ENCODE results near the gene PTPRR.
"Not testable (repeated sequence)": the region's sequence is repeated elsewhere in the genome, so short reads cannot be mapped to it uniquely, and the experiment has no call there.

Gene PTPRR

DNA sequence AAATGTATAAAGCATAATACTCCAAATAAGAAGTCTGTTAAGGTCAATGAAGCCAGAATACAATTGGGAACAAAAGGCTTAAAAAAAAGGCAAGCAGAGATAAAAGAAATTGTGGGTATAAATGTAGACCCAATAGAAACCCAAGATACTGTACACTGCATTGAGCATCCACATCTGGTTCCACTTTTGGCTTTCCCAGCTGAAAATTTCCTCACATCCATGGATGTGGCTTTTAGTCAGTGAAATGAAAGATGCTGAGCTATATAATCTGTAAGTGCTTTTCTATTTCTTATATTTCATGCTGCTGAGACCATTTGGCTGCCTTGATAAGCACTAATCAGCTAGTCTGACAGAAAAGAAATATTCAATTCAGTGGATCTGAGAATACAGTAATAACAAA lies 83.5 kb downstream of the PTPRR start:
- DNase-seq = no peak

DNA sequence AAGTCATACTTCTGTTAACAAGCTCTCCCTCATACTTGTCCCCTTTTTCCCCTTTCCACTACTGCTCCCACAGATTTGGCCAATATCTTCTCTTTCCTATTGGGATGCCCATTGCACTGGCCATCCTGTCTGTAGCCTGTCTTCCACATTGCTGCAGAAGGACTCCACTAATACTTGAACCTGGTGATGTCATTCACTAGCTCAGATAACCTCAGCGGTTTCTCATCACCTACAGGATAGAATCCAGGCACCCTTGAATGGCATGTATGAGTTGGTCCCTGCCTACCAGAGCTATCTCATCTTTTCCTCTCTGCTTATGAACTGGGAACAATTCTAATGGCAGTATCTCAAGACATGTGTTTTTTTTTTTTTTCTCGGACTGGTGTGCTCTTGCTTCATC lies 84.6 kb downstream of the PTPRR start:
- DNase-seq = no peak

DNA sequence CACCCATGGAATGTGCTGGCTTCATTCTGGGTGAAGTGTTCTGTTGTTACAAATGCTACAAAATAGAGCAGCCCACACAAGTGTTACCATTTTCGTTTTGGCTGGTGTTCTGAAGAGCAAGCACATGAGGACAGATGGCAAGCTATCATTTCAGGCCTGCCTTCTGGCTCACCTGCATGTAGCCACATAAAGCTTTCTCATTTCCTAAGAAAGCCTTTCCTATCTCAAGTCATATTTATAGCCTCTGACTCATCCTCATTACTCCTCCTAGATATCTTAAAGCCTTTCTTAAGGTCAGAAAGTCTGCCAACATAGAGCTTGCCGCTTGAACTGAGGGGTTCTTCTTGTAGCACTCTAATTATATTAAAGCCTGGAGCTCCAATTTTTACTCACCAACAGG lies 89.0 kb downstream of the PTPRR start:
- no peak for DNase-seq

DNA sequence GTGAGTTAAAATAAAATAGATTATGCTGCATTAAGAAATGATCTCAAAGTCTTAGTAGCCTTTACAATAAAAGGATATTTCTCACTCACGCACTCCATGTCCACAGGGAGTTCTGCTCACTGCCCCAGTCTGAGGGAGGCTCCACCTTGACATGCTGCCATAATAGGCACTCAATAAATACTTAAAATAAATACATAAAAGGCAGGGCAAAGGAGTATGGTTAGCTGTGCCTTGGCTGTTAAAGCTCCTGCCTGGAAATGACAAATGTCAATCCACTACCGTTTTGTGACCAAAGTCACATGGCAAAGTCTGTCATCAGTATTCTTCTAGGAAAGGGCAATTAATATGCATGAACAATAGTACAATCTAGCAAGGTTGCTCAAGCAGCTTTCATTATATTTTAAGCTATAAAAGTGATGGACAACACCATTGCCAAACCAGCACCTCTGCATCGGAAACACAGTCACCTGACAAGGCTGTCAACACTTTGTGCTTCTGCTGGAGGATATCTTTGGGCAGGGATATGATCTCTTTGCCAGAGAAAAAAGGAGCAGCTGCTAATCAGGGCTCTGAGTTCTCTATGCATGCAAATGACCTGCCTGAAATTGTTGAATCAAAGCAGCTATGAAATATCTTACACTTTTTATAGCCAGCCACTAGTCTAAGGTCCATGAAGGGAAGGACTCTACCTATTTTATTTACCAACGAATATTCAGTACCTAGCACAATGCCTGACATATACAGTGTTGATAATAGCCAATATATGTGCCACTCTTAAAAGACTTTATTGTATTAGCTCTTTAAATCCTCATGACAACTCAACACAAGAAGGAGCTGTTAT lies 90.1 kb downstream of the PTPRR start:
- no peak for DNase-seq

DNA sequence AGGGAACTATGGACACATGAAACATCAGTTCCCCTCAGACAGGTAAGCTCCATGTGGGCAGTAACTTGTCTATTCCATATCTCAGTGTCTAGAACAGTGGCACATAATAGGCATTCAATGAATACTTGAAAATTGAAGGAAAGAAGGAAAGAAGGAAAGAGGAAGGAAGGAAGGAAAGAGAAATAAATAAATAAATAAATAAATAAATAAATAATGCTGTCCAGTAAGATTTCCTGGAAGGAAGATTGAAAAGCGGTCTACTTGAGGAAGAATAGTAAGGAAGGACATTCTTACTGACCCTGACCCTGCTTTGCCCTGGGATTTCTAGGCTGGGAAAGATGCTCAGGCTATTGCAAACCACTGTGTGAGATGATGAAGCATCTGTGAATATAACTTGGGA lies 91.5 kb downstream of the PTPRR start:
- no peak for DNase-seq

DNA sequence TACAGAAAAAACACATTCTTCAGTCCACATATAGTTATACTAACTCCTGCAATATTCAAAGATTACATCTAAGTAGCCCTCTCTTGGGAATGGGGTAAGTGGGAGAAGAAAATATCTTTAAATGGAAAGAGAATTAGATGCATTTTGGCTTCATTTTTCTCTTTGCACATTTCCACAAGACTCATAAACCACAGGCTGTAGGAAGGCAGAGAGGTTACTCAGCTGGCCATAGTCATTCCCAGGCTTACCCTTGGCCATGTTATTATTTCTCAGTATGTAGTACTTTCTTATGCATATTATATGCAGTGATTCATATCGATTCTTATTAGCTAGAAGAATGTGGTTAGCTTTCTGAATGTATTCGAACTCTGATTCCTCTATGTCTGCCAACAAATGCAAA lies 92.2 kb downstream of the PTPRR start:
- DNase-seq = no peak

DNA sequence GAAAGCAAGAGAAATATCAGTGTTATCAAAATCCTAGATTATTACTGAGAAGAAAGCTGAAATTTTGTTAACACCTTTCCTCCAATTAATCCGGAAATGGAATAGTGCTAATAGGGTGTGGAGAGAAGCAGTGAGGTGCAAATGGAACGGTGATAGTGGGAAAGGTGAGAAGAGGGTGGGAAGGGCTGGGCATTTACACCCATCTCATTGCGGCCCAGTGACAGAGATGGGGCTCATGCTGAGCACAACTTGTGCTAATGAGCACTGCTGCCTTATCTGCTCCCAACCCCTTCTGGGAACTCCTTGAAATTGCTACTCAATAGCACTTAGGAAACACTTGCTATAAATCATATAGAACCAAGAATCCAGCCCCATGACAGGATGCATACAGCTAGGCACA lies 94.4 kb downstream of the PTPRR start:
- no peak for DNase-seq

DNA sequence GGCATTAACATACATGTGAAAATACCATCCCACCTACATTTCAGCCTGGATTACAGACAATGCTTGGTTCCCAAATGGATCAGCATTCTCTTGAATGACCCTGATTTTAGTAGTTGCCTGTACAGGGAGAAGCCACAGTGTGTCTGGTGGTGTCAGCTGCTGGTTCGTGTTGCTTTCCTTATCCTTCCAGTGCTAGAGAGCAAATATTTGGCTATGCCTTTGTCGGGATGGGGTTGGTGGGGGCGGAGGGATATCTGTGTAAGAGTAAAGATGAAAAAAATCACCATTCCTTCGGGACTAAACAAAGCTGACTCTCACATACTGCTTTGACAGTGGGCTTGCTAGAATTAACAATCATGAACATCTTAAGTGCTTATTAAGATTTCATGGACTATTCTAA lies 96.0 kb downstream of the PTPRR start:
- DNase-seq = no peak

DNA sequence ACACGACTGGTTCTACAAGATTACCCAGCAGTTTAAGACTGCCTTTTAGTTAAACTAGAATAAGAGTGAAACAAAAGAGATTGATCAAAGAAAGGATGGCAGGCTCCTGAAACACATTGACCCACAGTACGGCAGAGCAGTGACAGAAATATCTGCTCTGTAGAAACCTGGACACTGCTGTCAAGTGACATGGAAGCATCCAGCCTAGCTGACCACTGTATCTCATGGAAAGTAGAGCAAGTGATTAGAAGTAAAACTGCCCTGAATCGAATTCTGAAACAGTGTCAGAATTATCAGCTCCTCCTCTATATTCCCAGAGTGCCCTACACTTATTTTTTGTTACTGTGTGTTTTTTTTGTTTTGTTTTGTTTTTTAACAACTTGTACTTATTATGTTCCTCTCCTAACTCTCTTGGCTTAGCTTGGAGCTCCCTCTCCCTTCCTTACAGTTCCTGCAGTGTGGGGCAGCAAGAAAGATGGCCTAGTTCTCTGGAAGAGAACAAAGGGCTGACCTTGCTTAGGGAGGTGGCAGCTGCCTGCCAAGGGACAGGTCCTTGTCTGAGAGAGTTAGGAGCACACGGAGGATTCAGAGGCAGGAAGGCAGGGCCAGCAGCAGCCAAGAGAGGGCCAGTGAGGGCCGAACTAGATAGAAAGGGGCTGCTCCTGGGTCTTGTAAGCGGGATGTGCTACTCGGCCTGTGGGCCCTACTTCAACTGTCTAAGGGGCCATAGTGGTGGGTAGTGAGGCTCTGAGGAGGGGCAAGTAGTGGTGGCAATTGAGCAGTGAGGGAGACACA lies 97.2 kb downstream of the PTPRR start:
- DNase-seq = no peak

DNA sequence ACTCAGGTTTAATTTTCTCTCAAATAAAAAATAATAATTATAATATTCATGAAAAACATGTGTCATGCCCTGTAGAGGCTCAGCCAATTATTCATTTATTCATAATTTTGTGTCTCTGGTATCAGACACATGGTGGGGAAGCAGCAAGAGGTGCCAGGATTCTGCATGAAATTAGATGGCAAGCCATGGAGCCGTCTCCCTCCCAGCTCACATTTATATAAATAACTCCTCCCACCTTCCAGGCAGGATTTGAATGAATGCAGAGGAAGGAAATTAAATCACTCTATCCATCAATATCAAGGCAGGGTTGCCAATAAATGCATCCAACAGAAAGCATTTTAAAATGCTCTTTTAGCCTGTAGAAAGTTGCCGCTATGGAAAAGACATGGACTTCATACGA lies 98.1 kb downstream of the PTPRR start:
- DNase-seq = no peak

DNA sequence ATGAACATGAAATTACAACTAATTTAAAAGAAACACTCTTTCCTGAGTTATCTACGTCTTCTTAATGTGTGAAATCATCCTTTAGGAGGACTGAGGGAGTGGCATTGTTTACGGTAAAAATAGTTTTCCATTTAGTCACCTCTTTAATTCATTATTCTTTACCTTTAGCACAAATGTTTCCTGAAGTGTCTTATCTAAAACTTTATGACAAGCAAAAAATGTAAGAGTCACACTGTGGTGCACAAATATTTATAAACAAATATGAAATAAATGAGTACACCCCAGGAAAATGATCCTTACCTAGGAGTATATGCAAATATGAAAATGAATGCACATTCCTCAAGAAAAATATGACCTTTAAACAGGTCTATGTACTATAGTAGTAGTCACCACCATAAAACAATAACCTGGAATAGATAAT lies 104.6 kb downstream of the PTPRR start:
- no peak for DNase-seq

DNA sequence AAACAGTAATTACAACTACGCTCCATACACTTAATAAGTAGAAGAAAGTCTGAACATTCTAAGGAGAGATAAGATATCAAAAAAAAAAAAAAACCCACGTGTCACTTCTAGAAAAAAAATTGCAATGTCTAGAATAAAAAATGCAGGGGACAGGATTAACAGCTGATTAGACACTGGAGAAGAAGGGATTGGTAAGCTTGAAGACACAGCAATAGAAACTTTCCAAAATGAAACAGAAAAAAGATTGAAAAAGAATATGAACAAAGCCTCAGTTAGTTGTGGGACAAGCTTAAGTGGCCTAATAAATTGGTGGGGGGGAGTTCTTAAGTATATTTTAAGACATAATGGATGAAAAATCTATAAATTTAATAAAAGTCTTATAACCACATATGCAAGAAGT lies 105.5 kb downstream of the PTPRR start:
- no peak for DNase-seq

DNA sequence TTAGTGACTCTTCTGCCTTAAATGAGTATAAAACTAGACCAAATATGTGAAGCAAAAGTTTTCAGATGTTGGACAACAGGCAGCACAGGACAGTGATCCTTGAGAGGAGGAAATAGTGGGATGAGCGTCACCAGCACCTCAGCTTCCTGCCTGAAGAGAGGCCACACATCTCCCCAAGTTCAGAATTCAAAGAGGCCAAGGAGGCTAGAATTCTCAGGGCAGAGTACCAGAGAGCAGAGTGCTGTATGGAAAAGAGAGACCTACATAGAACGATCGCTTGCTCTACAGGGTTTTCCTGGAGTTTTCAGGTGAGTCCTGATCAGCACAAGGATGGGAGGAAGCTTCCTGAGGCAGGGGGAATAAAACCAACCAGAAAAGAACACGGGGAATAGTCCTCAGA lies 107.0 kb downstream of the PTPRR start:
- DNase-seq = no peak

DNA sequence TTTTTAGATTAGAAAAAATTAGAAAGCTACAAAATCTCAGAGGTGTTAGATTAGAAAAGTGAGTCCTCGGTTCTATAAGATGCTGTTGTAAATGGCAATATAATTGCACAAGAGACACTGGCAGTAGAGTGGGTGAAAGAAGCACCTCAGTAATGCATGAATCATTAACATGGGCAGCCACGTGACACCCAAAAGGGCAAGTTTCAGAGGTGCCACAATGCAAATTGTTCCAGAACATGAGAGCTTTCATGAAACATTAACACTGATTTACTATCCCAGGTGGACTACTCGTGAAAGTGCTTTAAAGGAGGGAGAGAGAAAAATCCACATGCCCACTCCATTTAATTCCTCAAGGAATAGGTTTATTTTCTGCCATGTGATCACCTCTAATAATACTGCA lies 108.4 kb downstream of the PTPRR start:
- DNase-seq = no peak

DNA sequence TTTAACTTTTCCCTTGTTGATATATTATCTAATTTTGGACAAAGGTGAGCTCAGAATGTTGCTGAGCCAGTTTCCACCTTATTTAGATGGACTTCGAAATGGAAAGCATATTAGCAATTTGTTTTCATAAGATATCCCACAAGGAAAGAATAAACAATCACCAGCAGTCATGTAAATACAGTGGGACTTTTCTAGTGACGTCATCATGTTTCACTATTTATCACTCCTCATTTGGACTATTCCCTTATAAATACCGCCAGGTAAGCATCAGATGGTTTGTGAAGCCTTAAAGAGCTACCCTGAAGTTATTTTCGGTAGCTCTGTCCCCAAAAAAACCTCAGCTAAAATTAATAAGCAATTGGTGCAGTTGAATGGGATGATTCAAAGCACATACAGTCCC lies 110.7 kb downstream of the PTPRR start:
- no peak for DNase-seq

DNA sequence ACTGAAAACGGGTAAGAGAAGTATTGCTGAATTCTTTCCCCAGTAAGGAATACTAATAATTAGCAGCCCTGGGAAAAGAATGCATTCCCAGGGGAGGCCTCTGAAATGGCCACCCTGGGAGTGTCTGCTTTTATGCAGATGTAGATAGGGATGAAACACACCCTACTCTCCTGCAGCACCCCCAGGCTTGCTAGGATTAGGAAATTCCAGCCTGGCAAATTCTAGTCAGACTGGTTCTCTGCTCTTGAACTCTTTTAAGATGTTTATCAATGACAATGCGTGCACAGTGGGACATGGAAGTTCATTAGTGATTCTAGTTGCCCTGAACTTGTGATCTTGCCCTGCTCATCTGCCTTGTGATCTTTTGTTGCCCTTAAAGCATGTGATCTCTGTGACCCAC lies 112.5 kb downstream of the PTPRR start:
- not testable (repeated sequence) for DNase-seq

DNA sequence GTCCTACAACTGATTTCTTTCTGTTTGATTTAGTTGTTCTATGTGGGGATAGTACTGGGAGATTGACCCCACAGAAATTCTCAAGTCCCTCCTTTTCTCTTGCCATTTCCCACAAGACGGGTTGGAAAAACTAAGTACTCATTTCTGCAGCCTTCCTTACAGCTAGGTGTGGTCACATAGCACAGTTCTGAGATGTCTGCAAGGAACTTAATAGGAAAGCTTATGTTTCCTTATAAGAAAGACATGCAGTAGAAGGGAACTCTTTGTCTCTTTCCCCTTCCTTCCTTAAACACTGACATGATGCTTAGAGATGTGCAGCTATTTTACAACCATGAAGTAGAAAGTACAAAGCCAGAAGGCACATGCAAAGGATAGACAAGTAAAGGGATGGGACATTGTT lies 113.7 kb downstream of the PTPRR start:
- no peak for DNase-seq

DNA sequence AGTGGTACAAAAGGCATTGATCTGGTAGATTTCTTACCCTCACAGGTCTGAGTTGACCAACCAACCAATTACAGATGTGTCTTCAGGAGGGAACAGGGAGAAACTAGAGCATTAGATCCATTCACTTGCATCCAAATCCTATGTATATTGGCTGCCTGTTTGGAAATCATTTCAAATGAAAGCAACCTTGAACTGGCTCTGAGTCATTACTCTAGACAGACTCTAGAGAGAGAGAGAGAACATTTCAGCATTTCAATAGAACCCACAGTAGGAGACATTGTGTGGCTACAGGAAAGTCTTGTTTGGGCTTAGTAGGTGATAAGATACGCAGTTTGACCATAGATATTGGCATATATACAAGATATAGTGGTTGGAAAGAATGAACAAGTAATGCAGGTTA lies 114.5 kb downstream of the PTPRR start:
- DNase-seq = no peak

DNA sequence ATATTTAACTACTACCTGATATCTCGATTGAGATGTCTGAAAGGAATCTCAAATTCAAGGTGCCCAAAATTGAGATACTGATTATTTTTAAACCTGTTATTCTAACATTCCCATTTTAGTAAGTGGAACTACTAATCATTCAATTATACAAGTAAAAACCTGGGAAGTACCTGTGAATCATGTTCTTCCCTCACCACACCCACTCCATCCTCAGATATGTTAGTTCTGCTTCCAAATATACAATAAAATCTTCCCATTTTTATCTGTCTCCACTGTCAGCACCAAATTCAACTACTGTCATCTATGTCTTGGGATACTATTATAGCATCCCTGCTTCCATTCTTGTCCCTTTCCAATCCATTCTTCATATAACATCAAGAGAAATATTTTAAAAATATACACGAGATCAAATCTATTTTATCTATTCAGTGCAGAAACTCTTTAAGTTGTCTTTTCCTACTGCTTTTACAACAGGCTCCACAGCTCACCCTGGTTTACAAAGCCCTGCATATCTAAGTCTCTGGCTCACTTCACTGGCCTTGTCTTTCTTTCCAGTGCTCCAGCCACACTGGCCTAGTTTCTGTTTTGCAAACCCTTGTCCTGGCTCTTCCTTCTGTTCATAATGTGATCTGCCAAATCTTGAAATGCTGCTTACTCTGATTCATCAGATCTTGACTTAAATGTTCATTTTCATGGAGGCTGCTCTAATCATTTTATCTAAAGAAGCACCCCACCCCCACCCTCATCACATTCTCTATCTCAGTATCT lies 122.3 kb downstream of the PTPRR start:
- DNase-seq = no peak

DNA sequence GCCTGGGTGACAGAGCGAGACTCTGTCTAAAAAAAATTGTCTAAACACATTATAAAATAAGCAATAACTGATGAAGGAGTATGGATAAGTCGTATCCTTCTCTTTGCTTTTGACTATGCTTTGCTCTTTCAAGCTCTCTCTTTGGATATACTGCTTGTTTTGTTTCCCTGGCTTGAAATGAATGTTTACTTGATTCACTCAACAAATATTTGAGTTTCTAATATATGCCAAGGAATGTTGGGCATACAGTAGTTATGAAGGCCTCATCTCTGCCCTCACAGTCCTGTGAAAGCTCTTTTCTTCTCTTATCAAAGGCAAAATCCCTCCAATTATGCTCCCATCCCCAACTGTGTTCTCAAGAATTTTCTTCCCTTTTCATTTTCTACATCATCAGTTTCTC lies 123.5 kb downstream of the PTPRR start:
- DNase-seq = no peak

DNA sequence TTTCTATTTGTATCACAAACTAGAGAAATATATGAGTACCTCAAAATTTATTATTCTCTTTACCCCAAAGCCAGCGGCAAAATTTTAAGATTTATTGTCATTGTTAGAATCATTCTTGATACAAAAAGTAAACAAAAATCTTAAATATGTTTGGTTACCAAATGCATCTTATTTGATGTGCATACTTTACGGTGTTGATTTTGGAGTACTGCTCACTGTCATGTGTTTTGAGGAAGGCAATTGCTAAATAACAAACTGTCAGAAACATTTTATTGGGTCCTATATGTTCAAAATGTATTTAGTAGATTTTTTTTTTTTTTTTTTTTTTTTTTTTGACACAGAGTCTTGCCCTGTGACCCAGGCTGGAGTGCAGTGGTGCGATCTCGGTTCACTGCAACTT lies 124.9 kb downstream of the PTPRR start:
- no peak for DNase-seq

DNA sequence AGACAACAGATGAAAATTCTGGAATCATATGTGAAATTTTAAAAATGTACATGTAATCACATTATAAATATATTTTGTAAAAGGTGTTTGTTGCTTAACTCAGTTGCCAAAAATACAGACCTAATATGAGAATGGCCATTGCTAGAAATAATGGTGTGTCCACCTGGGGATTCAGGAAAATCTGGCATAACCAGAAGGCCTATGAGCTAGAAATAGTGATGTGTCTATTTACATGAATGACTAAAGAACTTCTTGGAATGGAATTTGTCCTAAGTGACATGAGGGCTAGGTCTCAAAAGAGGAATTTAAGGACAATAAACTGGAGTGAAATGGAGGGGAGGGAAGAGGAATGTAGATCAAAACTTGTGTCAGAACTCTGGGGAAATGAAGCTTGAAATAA lies 126.4 kb downstream of the PTPRR start:
- no peak for DNase-seq

DNA sequence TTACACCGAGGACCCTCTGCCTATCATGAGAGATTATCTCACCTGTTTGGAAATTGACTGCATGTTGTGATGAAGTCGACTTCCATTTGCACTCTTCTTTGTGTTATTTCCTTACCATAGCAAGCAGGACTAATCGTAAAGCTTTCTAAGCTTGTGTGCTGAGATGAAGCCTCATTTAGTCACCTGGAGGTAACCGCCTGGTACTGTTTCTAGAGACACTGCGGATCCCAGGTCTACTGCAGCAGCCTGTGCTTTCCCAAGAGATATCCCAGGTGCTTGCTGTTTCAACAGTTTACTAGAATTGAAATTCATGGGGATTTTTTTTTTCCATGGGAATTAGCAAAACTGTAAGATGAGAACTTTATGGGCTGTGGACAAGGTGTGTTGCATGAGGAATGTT lies 131.8 kb downstream of the PTPRR start:
- DNase-seq = no peak

DNA sequence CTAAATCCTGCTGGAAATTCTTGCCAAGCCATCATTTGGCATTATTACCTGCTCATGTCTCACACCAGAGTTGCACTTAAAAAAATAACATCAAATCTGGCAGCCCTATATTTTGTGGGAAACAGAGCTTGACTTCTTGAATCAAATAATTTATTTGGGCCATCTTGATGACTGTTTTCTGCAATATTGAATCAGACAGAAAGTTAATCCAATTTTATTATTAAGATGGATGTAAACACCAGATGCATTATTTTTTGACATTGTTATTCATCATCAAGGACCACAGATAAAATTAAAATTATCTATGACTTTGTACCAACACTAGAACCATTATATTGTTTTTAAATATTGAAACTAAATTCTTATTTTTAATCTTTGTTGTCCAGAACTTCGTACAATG lies 132.9 kb downstream of the PTPRR start:
- DNase-seq = no peak
